H9 (cell line): ENCODE data around the gene DGKG. TPM values are rescaled to one million over a fixed set of nuclear protein-coding genes. Genes with fewer than 3 reads are reported as not detected.

Source experiments
- DNase-seq: peaks from one replicate; pipeline ENCODE4 v3.0.0-alpha.2; 2017
- H2AFZ ChIP-seq: one replicate; pipeline ENCODE4 v1.6.1; 2013; ENCODE audit warnings: mild to moderate bottlenecking, low read length, control low read depth, moderate library complexity
- H2AK5ac ChIP-seq: 2 replicates; pipeline ENCODE4 v1.6.1; 2013; ENCODE audit warnings: low read length, control low read depth, mixed read lengths; ENCODE audit not compliant: insufficient read length
- H2BK120ac ChIP-seq: one replicate; pipeline ENCODE4 v1.6.1; 2013; ENCODE audit warnings: low read depth, mild to moderate bottlenecking, low read length, control low read depth, inconsistent platforms; ENCODE audit not compliant: poor library complexity, severe bottlenecking
- H2BK12ac ChIP-seq: 2 replicates; pipeline ENCODE4 v1.6.1; 2013; ENCODE audit warnings: low read length, control low read depth, mixed read lengths, low read depth; ENCODE audit not compliant: insufficient read length
- H2BK15ac ChIP-seq: 2 replicates; pipeline ENCODE4 v1.6.1; 2013; ENCODE audit warnings: low read depth, low read length, control low read depth
- H2BK20ac ChIP-seq: one replicate; pipeline ENCODE4 v1.6.1; 2013; ENCODE audit warnings: low read depth, mild to moderate bottlenecking, low read length, control low read depth, inconsistent platforms; ENCODE audit not compliant: poor library complexity, severe bottlenecking
- H2BK5ac ChIP-seq: 2 replicates; pipeline ENCODE4 v1.6.1; 2013; ENCODE audit warnings: low read length, control low read depth, mixed read lengths; ENCODE audit not compliant: insufficient read length
- H3K14ac ChIP-seq: 2 replicates; pipeline ENCODE4 v1.6.1; 2013; ENCODE audit warnings: low read length, control low read depth; ENCODE audit not compliant: insufficient read depth
- H3K18ac ChIP-seq: 2 replicates; pipeline ENCODE4 v1.6.1; 2013; ENCODE audit warnings: low read depth, mild to moderate bottlenecking, mixed read lengths, low read length, control low read depth; ENCODE audit not compliant: insufficient read length
- H3K23ac ChIP-seq: 2 replicates; pipeline ENCODE4 v1.6.1; 2013; ENCODE audit warnings: low read length, control low read depth, mixed read lengths, low read depth; ENCODE audit not compliant: insufficient read length
- H3K23me2 ChIP-seq: 2 replicates; pipeline ENCODE4 v1.6.1; 2013; ENCODE audit warnings: low read depth, mild to moderate bottlenecking, mixed read lengths, low read length, control low read depth; ENCODE audit not compliant: insufficient read length, poor library complexity, severe bottlenecking
- H3K27ac ChIP-seq: 2 replicates; pipeline ENCODE4 v1.5.1; 2013; ENCODE audit warnings: low read length, control low read depth, mixed read lengths, low read depth; ENCODE audit not compliant: insufficient read length
- H3K27me3 ChIP-seq: 2 replicates; pipeline ENCODE4 v1.6.1; 2013; ENCODE audit warnings: low read length, control low read depth, inconsistent platforms; ENCODE audit not compliant: insufficient read depth
- H3K4ac ChIP-seq: 2 replicates; pipeline ENCODE4 v1.6.1; 2013; ENCODE audit warnings: low read depth, mild to moderate bottlenecking, control low read depth, inconsistent platforms, low read length, moderate library complexity
- H3K4me1 ChIP-seq: 2 replicates; pipeline ENCODE4 v1.6.1; 2013; ENCODE audit warnings: low read length, control low read depth, inconsistent platforms; ENCODE audit not compliant: insufficient read depth
- H3K4me2 ChIP-seq: 2 replicates; pipeline ENCODE4 v1.6.1; 2013; ENCODE audit warnings: low read length, control low read depth, mixed read lengths; ENCODE audit not compliant: insufficient read length, insufficient read depth
- H3K56ac ChIP-seq: 2 replicates; pipeline ENCODE4 v1.6.1; 2013; ENCODE audit warnings: low read depth, mild to moderate bottlenecking, mixed read lengths, low read length, control low read depth; ENCODE audit not compliant: insufficient read length
- H3K79me1 ChIP-seq: 2 replicates; pipeline ENCODE4 v1.6.1; 2013; ENCODE audit warnings: low read depth, mild to moderate bottlenecking, moderate library complexity, low read length, control low read depth, inconsistent platforms; ENCODE audit not compliant: insufficient read depth, poor library complexity, severe bottlenecking
- H3K79me2 ChIP-seq: 2 replicates; pipeline ENCODE4 v1.6.1; 2013; ENCODE audit warnings: low read length, control low read depth, inconsistent platforms; ENCODE audit not compliant: insufficient read depth
- H3K9ac ChIP-seq: 2 replicates; pipeline ENCODE4 v1.6.1; 2013; ENCODE audit warnings: low read length, control low read depth, mixed read lengths; ENCODE audit not compliant: insufficient read length; ENCODE audit errors: extremely low read depth
- H3K9me3 ChIP-seq: one replicate; pipeline ENCODE4 v1.6.1; 2013; ENCODE audit warnings: low read depth, low read length, inconsistent platforms; ENCODE audit not compliant: control insufficient read depth
- H3T11ph ChIP-seq: one replicate; pipeline ENCODE4 v1.6.1; 2013; ENCODE audit warnings: mild to moderate bottlenecking, low read length, control low read depth, inconsistent platforms
- H4K20me1 ChIP-seq: one replicate; pipeline ENCODE4 v1.6.1; 2013; ENCODE audit not compliant: control insufficient read depth, insufficient read length, insufficient read depth
- H4K5ac ChIP-seq: 2 replicates; pipeline ENCODE4 v1.6.1; 2013; ENCODE audit warnings: low read depth, mild to moderate bottlenecking, mixed read lengths, low read length, control low read depth; ENCODE audit not compliant: insufficient read length
- H4K8ac ChIP-seq: replicated peaks from 2 replicates; pipeline ENCODE4 v1.6.1; 2013; ENCODE audit warnings: low read length, control low read depth, mixed read lengths, low read depth; ENCODE audit not compliant: insufficient read length
- H4K91ac ChIP-seq: 2 replicates; pipeline ENCODE4 v1.6.1; 2013; ENCODE audit warnings: low read depth, mild to moderate bottlenecking, moderate library complexity, mixed read lengths, low read length, control low read depth; ENCODE audit not compliant: insufficient read length
- H3K27ac Mint-ChIP-seq, 3 experiments: 2 replicates in 2 of 3; 3 replicates in 1 of 3; pipeline ENCODE4 v1.8.0; 2020 to 2021; ENCODE audit warnings: mixed read lengths in 3 of 3, mild to moderate bottlenecking in 1 of 3, moderate library complexity in 1 of 3
- H3K27me3 Mint-ChIP-seq: 2 replicates; pipeline ENCODE4 v1.8.0; 2021; ENCODE audit warnings: low read depth, mild to moderate bottlenecking, moderate library complexity, mixed read lengths
- H3K36me3 Mint-ChIP-seq, 3 experiments: 2 replicates in 2 of 3; 3 replicates in 1 of 3; pipeline ENCODE4 v1.8.0; 2020 to 2021; ENCODE audit warnings: low read depth in 3 of 3, mixed read lengths in 3 of 3; ENCODE audit not compliant: insufficient read depth in 1 of 3
- H3K4me1 Mint-ChIP-seq, 2 experiments: 2 replicates each; pipeline ENCODE4 v1.8.0; 2020; ENCODE audit warnings: mixed read lengths in 2 of 2
- H3K4me3 Mint-ChIP-seq, 2 experiments: 2 replicates in 1 of 2; 3 replicates in 1 of 2; pipeline ENCODE4 v1.8.0; 2020 to 2021; ENCODE audit warnings: mild to moderate bottlenecking in 2 of 2, mixed read lengths in 2 of 2, moderate library complexity in 1 of 2
- H3K9me3 Mint-ChIP-seq, 2 experiments: 2 replicates in 1 of 2; 3 replicates in 1 of 2; pipeline ENCODE4 v1.8.0; 2020; ENCODE audit warnings: mild to moderate bottlenecking in 2 of 2, mixed read lengths in 2 of 2, moderate library complexity in 1 of 2
- CTCF ChIP-seq: fragments of 200-600 bp; sonication (generic); conservative IDR thresholded peaks from 3 replicates; pipeline ENCODE4 v1.8.0; 2021; ENCODE audit warnings: antibody characterized with exemption, mild to moderate bottlenecking
- WGBS: extraction: QIAGEN DNeasy Blood & Tissue Kit; methylation state at CpG from one replicate; pipeline ENCODE4 v1.1.7; 2013; ENCODE audit warnings: missing lambda C conversion rate, low lambda C conversion rate, mixed read lengths; ENCODE audit not compliant: insufficient read length; ENCODE audit errors: extremely low coverage; 5-methylcytosine and 5-hydroxymethylcytosine counted together
- total RNA-seq: library from RNA; stranded (reverse); gene quantifications from 2 replicates; pipeline ENCODE4 v1.2.1, GENCODE V29; 2021

DGKG gene
- total RNA-seq, 1 experiment from 2014 or later, result not detected

GRCh38 chr3:186258968-186259367, 103.1 kb downstream of the DGKG start:
- no peaks in the 10 kb centered on the region for H4K20me1 ChIP-seq
- no peak overlapping the region for H3K9ac ChIP-seq
- H3K9me3 ChIP-seq, result no peaks in the 10 kb centered on the region
- H2AFZ ChIP-seq, result no peak overlapping the region
- no peaks in the 10 kb centered on the region for H3K9me3 Mint-ChIP-seq
- no peak for TF ChIP-seq CTCF
- no peak overlapping the region for H3K56ac ChIP-seq
- H3K4me3 Mint-ChIP-seq, result peak overlapping the region; percentile 20 to 36; a peak in 2 of 5 replicates
- no peak overlapping the region for H3K27ac ChIP-seq
- no peak overlapping the region for H3K18ac ChIP-seq
- H2BK5ac ChIP-seq, result no peak overlapping the region
- no peaks in the 10 kb centered on the region for H3K79me2 ChIP-seq
- no peaks in the 10 kb centered on the region for H3K79me1 ChIP-seq
- H3T11ph ChIP-seq, result no peak overlapping the region
- no peak overlapping the region for H3K4me2 ChIP-seq
- H2AK5ac ChIP-seq, result no peak overlapping the region
- no peaks in the 10 kb centered on the region for H3K23me2 ChIP-seq
- H3K4ac ChIP-seq, result no peak overlapping the region
- H4K5ac ChIP-seq, result no peak overlapping the region
- H2BK120ac ChIP-seq, result no peak overlapping the region
- peaks cover 32% of the 10 kb centered on the region for H3K27me3 Mint-ChIP-seq
- no peak overlapping the region for H4K91ac ChIP-seq
- H3K23ac ChIP-seq, result no peak overlapping the region
- H3K27ac Mint-ChIP-seq, result no peak overlapping the region
- no peak overlapping the region for H3K14ac ChIP-seq
- H3K4me1 ChIP-seq, result no peaks in the 10 kb centered on the region
- H2BK20ac ChIP-seq, result no peak overlapping the region
- no peak overlapping the region for H2BK12ac ChIP-seq
- peaks cover 20 to 24% of the 10 kb centered on the region in 2 experiments for H3K4me1 Mint-ChIP-seq
- no CpG with 5 or more reads among the region's 12 CpGs for WGBS
- peak; percentile 45 for DNase-seq
- H2BK15ac ChIP-seq, result no peak overlapping the region
- H3K27me3 ChIP-seq, result no peaks in the 10 kb centered on the region
- no peak overlapping the region for H4K8ac ChIP-seq
- no peaks in the 10 kb centered on the region for H3K36me3 Mint-ChIP-seq
